Skeletal muscle tissue (tissue), 4 donors: ENCODE data around the gene PITPNC1. TPM values are rescaled to one million over a fixed set of nuclear protein-coding genes. Genes with fewer than 3 reads are reported as not detected.

ENCODE experiments used
- H3K27ac ChIP-seq: one replicate; pipeline ENCODE4 v1.7.0; 2013; ENCODE audit warnings: mild to moderate bottlenecking, low read depth, low read length, inconsistent platforms
- H3K27me3 ChIP-seq, 3 donors: one replicate each; pipeline ENCODE4 v1.7.0; 2013; ENCODE audit warnings: low read length in 3 of 3; ENCODE audit not compliant: control insufficient read depth in 3 of 3, insufficient read depth in 3 of 3
- H3K36me3 ChIP-seq, 3 donors: one replicate each; pipeline ENCODE4 v1.7.0; 2013; ENCODE audit warnings: low read length in 3 of 3; ENCODE audit not compliant: control insufficient read depth in 3 of 3, insufficient read depth in 3 of 3
- H3K4me1 ChIP-seq, 3 donors: one replicate each; pipeline ENCODE4 v1.7.0; 2013; ENCODE audit warnings: low read length in 3 of 3, mild to moderate bottlenecking in 3 of 3; ENCODE audit not compliant: control insufficient read depth in 3 of 3, insufficient read depth in 3 of 3
- H3K4me3 ChIP-seq, 3 donors: one replicate each; pipeline ENCODE4 v1.7.0; 2013; ENCODE audit warnings: low read length in 3 of 3
- H3K9ac ChIP-seq, 3 donors: one replicate each; pipeline ENCODE4 v1.7.0; 2013; ENCODE audit warnings: low read length in 3 of 3, mild to moderate bottlenecking in 3 of 3, moderate library complexity in 2 of 3, low read depth in 1 of 3
- H3K9me3 ChIP-seq, 3 donors: one replicate each; pipeline ENCODE4 v1.7.0; 2013; ENCODE audit warnings: low read length in 3 of 3; ENCODE audit not compliant: control insufficient read depth in 3 of 3
- total RNA-seq: library from RNA; depleted of rRNA; stranded (reverse); fragments of >200 nt; gene quantifications from one replicate; pipeline ENCODE4 v1.2.3, GENCODE V29; 2014
- donor health status: Osteomylitis.

Gene PITPNC1
- total RNA-seq, 1 donor from 2014 or later = 9.4 TPM

DNA sequence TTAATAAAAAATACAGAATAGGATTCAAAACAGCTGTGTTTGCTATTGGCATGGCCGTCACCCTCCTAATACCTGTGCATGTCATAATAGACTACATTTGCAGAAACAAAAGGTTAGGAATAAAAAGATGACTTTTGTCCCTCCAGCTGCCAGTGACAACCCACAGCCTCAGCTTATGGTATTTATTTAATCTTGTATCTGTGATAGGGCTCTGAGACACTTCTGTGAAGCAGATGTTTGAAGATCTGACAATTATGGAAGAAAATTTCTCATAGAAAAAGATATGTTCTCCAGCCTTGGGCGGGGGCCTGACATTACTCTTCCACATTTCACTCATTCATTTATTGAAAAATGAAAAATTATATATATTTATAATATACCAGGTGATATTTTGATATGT lies 62.2 kb downstream of the PITPNC1 start:
- H3K4me1 ChIP-seq = peaks cover 7 to 12% (median 10%) of the 10 kb centered on the region in 3 donors
- no peaks in the 10 kb centered on the region for H3K9me3 ChIP-seq
- H3K27ac ChIP-seq = no peak overlapping the region
- H3K9ac ChIP-seq = peak overlapping the region in 1 of 3 donors; percentile 20
- H3K4me3 ChIP-seq = no peak overlapping the region
- peaks cover 0 to 8% (median 0%) of the 10 kb centered on the region in 3 donors for H3K27me3 ChIP-seq
- no peaks in the 10 kb centered on the region for H3K36me3 ChIP-seq

DNA sequence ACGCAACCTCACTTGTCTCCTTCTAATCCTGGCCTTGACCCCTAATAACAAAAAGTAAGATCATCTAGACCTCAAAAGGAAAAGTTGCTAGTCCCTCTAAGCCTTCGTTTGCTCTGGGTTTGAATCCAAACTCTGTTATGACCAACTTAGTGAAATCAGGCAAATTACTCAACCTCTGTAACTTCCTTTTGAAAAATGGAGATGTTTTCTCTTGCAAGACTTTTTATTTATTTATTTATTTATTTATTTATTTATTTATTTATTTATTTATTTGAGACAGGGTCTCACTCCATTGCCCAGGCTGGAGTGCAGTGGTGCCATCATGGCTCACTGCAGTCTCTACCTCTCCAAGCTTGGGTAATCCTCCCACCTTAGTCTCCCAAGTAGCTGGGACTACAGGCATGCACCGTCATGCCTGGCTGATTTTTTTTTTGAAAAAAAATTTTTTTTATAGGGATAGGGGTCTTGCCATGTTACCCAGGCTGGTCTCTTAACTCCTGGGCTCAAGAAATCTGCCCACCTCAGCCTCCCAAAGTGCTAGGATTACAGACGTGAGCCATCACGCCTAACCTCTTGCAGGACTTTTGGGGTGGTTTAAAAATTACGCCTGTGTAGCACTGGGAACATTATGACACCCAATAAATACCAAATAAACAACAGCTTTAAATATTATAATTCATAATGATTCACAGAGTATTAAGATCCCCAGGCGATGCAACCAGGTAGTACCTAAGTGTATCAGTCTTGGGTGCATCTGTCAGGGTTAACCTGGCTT lies 63.4 kb downstream of the PITPNC1 start:
- Histone ChIP-seq H3K36me3 (no peaks in the 10 kb centered on the region), H3K9me3 (no peaks in the 10 kb centered on the region), H3K27ac (peak overlapping the region; percentile 48), H3K4me3 (peak overlapping the region in 1 of 3 donors; percentile 10), H3K4me1 (peaks cover 7 to 13% (median 8%) of the 10 kb centered on the region in 3 donors), H3K9ac (no peak overlapping the region), H3K27me3 (peaks cover 0 to 8% (median 0%) of the 10 kb centered on the region in 3 donors)

DNA sequence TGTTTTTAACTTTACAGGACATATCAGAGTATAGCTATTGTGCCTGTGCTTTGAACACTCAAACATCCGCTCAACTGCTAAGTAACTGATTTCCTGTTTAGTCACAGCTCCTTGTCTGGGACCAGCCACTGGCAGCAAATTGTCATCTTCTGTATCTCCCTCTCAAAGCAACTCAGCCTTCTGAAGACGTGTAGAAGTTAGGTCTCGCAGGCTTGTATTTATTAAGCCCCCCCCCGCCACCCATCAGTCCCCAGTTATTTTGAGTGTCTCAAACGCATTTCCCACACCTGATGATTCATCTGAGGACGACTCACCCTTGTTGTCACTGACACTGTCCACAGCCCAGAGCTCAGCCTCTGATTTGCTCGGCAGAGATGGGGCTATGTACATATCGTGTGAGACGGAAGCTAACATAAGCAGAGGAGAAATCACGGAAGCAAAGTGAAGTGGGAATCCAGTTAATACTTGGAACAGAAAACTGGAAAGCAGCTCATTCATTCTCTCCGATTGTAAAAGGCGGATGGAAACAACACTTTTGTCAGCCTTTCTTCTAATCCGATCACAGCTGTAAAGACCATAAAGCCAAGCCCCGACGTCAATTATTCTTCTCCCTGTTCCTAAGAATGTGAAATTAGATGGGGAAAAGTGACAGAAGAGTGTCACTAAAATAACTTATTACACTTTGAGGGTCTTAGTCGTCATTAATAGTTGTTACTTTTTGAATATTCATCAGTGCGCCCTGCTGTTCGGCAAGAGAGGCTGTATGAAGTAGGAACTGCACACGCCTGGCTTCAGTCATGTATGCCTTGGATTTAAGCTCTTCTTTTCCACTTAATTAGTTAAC lies 64.2 kb downstream of the PITPNC1 start:
- Histone ChIP-seq H3K9ac (peak overlapping the region in 2 of 3 donors; percentile 28 to 44), H3K9me3 (no peaks in the 10 kb centered on the region), H3K36me3 (no peaks in the 10 kb centered on the region), H3K27ac (peak overlapping the region; percentile 48), H3K27me3 (peaks cover 0 to 8% (median 0%) of the 10 kb centered on the region in 3 donors), H3K4me3 (peak overlapping the region; percentile 10 to 54 (median 30)), H3K4me1 (peaks cover 7 to 13% (median 8%) of the 10 kb centered on the region in 3 donors)

DNA sequence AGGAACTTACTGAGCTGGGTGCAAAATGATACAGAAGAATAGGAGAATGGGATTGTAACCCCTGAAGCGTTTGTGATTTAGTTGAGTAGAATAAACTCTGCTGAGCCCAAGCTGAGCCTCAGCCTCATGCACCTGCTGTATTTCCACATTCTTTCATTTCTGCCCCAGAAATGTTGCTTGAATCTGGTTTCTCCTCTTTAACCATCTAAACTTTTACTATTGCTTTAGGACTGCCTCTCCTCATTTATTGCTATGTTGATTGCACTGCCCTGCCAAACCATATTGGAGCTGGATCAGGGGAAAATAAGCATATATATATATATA lies 64.8 kb downstream of the PITPNC1 start:
- Histone ChIP-seq H3K4me3 (peak overlapping the region in 2 of 3 donors; percentile 10 to 54), H3K9me3 (no peaks in the 10 kb centered on the region), H3K9ac (peak overlapping the region in 1 of 3 donors; percentile 28), H3K36me3 (no peaks in the 10 kb centered on the region), H3K27ac (peak overlapping the region; percentile 48), H3K27me3 (peaks cover 0 to 8% (median 0%) of the 10 kb centered on the region in 3 donors), H3K4me1 (peaks cover 7 to 13% (median 8%) of the 10 kb centered on the region in 3 donors)

DNA sequence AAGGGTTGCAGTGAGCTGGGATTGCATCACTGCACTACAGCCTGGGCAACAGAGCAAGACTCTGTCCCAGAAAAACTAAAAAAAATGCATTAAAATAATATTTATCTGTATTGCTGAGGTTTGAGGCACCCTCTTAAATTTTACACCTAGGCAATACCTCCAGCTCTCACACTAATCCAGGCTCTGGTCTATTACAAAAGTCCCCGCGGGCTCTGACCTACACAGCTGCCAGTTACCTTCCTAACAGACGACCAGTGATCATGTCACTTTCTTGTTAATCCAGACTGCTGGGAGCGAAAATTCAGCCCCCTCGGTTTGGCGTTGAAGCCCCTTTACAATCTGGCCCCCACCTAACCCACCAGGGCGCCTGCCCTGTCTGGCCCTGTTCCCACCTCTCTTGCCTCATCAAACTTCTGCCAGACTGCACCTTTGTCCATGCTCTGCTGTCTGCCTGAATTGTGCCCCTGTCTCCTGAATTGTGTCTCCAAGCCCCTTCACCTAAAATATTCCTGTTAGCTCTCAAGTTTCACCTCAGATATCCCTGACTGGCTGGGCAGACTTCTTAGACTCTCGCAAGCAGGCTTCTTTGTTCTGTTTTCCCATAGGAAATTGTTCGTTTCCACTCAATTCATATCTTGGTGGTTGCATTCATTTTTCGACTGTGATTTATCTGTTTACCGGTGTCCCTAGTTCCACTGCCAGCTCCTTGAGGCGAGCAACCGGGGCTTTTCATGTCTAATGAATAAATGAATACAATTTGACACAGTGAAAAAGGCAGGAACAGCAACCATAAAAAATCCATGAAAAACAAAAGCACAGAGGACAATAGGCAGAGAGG lies 65.9 kb downstream of the PITPNC1 start:
- peaks cover 6 to 13% (median 7%) of the 10 kb centered on the region in 3 donors for H3K4me1 ChIP-seq
- peak overlapping the region; percentile 18 for H3K27ac ChIP-seq
- H3K27me3 ChIP-seq = peaks cover 0 to 8% (median 0%) of the 10 kb centered on the region in 3 donors
- no peaks in the 10 kb centered on the region for H3K9me3 ChIP-seq
- H3K36me3 ChIP-seq = no peaks in the 10 kb centered on the region
- no peak overlapping the region for H3K4me3 ChIP-seq
- peak overlapping the region in 1 of 3 donors; percentile 25 for H3K9ac ChIP-seq

DNA sequence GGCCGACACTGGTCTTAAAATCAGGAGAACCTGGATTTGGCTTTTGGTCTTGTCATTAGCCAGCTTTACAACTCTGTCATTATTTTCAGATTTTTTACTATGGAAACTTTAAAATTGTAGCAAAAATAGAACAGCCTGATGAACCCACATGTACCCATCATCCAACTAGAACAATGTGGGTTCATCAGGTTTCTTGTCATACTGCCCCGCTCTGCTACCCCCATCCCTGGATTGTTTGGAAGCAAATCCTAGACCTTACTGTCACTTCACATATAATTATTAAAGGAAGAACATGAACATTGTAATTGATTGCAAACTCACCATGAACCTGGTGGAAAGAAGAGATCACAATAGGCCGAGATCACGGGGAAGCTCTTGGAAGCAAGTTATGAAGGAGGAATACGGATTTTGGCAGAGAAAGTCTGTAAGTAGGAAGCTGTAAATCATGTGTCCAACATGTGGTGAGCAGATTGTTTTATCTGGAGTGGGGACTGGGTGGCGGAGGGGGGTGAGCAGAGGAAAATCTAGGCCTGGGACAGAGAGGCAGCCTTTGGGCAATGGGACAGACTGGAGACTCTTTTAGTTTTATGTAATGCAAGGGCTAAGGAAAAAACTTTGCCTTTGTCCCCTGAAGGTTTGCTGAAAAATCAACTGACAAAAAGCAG lies 67.0 kb downstream of the PITPNC1 start:
- Histone ChIP-seq H3K36me3 (no peaks in the 10 kb centered on the region), H3K27ac (peak overlapping the region; percentile 18), H3K4me1 (peaks cover 6 to 13% (median 7%) of the 10 kb centered on the region in 3 donors), H3K9me3 (no peaks in the 10 kb centered on the region), H3K4me3 (no peak overlapping the region), H3K27me3 (peaks cover 0 to 8% (median 0%) of the 10 kb centered on the region in 3 donors), H3K9ac (no peak overlapping the region)

DNA sequence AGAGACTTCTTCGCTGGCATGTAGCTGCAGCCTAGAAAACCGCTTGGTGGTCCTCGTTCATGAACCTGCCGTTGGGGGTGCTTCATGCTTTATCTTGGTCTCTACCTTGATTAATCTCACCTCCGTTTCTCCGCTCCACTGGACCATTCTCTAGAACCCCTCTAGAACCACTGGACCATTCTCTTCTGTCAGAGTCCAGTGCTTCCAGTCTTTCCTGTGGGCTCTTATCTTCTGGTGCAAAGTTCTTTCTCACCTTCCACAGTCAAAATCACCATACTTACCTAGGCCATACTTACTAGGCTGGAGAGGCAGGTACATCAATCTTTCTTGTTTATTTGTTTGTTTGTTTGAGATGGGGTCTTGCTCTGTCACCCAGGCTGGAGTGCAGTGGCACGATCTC lies 71.4 kb downstream of the PITPNC1 start:
- no peak overlapping the region for H3K27ac ChIP-seq
- no peak overlapping the region for H3K4me3 ChIP-seq
- H3K4me1 ChIP-seq = peaks cover 0 to 7% (median 0%) of the 10 kb centered on the region in 3 donors

DNA sequence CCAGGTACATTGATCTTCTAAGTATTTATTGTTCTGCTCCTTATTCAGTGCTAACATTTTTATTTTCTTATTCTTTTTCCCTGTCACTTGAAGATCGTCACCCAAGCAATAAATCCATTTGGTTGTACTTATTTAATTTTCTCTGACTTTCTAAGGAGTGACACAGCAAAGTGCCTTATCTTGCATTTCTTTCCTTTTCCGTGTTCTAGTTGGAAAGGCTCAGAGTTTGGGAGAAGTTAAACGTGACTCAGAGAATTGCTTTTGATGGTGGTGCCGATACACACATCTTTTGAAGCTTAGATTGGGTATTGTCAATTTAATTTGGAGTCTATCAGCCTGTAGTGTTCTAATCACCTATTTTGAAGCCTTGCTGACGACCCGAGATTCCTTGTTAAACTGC lies 72.0 kb downstream of the PITPNC1 start:
- no peak overlapping the region for H3K27ac ChIP-seq
- no peaks in the 10 kb centered on the region for H3K27me3 ChIP-seq
- no peak overlapping the region for H3K9ac ChIP-seq
- H3K4me3 ChIP-seq = no peak overlapping the region
- H3K36me3 ChIP-seq = no peaks in the 10 kb centered on the region
- no peaks in the 10 kb centered on the region for H3K9me3 ChIP-seq
- H3K4me1 ChIP-seq = peaks cover 0 to 3% (median 0%) of the 10 kb centered on the region in 3 donors

More for the DNA sequence above, 71.4 kb downstream of the PITPNC1 start:
- Histone ChIP-seq H3K36me3 (no peaks in the 10 kb centered on the region), H3K9ac (no peak overlapping the region), H3K27me3 (no peaks in the 10 kb centered on the region), H3K9me3 (no peaks in the 10 kb centered on the region)
